H1 (cell line): Measurements from ENCODE around the gene AP2B1. TPM values are rescaled to one million over a fixed set of nuclear protein-coding genes. Genes with fewer than 3 reads are reported as not detected.

Experiments
- CTCF ChIA-PET: fragments of 300-600 bp; sonication (Branson Sonifier 250); formaldehyde crosslinking; loops from one replicate; lab custom pipeline; 2021; ENCODE audit not compliant: partially characterized antibody; lab: Charles Lee
- POLR2A ChIA-PET: fragments of 300-600 bp; sonication (Branson Sonifier 250); formaldehyde crosslinking; loops from one replicate; lab custom pipeline; 2021; ENCODE audit warnings: inconsistent platforms; ENCODE audit not compliant: partially characterized antibody; lab: Charles Lee
- DNase-seq, 2 experiments: peaks; one replicate each; pipeline versions ENCODE4 v3.0.0 to v3.0.0-alpha.2; 2010 to 2022; ENCODE audit warnings: low spot score in 2 of 2, low read depth in 1 of 2, mixed read lengths in 1 of 2
- FAIRE-seq: peaks from 2 replicates; lab custom pipeline; 2011; peaks lifted over from hg19 to GRCh38; lab: Jason Lieb, UNC
- H2AFZ ChIP-seq: 2 replicates; pipeline ENCODE4 v1.8.1; 2012; ENCODE audit warnings: low read length, inconsistent platforms
- H2AK5ac ChIP-seq: 2 replicates; pipeline ENCODE4 v1.6.1; 2013; ENCODE audit warnings: low read depth, low read length
- H2BK120ac ChIP-seq: replicated peaks from 2 replicates; pipeline ENCODE3; 2013; ENCODE audit warnings: low read depth, low read length, inconsistent platforms
- H2BK12ac ChIP-seq: 2 replicates; pipeline ENCODE4 v1.6.1; 2013; ENCODE audit warnings: low read depth, low read length
- H2BK15ac ChIP-seq: 2 replicates; pipeline ENCODE4 v1.6.1; 2013; ENCODE audit warnings: low read length
- H2BK20ac ChIP-seq: 2 replicates; pipeline ENCODE4 v1.6.1; 2013; ENCODE audit warnings: low read length
- H2BK5ac ChIP-seq: 2 replicates; pipeline ENCODE4 v1.6.1; 2013; ENCODE audit warnings: low read depth, low read length
- H3K14ac ChIP-seq: 2 replicates; pipeline ENCODE4 v1.6.1; 2013; ENCODE audit warnings: inconsistent platforms; ENCODE audit not compliant: insufficient read length
- H3K18ac ChIP-seq: 2 replicates; pipeline ENCODE4 v1.6.1; 2013; ENCODE audit warnings: low read length; ENCODE audit errors: extremely low read depth
- H3K23ac ChIP-seq: 2 replicates; pipeline ENCODE4 v1.6.1; 2013; ENCODE audit warnings: inconsistent platforms; ENCODE audit not compliant: insufficient read length
- H3K23me2 ChIP-seq: 2 replicates; pipeline ENCODE4 v1.6.1; 2013; ENCODE audit warnings: low read depth, low read length
- H3K27ac ChIP-seq: 2 replicates; pipeline ENCODE4 v1.6.1; 2011; ENCODE audit warnings: low read depth, low read length, inconsistent platforms
- H3K27me3 ChIP-seq, 4 experiments: replicated peaks in 1 of 4; 1 replicate in 1 of 4; 2 replicates in 3 of 4; pipeline versions ENCODE4 v1.6.1 to v1.8.1; 2011 to 2013; ENCODE audit warnings: low read length in 3 of 4, mild to moderate bottlenecking in 3 of 4, inconsistent platforms in 2 of 4, mixed read lengths in 2 of 4, moderate library complexity in 1 of 4; ENCODE audit not compliant: control insufficient read depth in 3 of 4, insufficient read depth in 3 of 4; ENCODE audit errors: extremely low read depth in 1 of 4
- H3K36me3 ChIP-seq, 4 experiments: 2 replicates each; pipeline versions ENCODE4 v1.6.1 to v1.8.1; 2011 to 2013; ENCODE audit warnings: mild to moderate bottlenecking in 4 of 4, low read length in 3 of 4, moderate library complexity in 2 of 4, control low read depth in 1 of 4, inconsistent platforms in 1 of 4; ENCODE audit not compliant: insufficient read depth in 4 of 4, control insufficient read depth in 2 of 4
- H3K4ac ChIP-seq: replicated peaks from 2 replicates; pipeline ENCODE3; 2013; ENCODE audit warnings: low read length, low read depth, mixed read lengths, inconsistent platforms; ENCODE audit not compliant: insufficient read length
- H3K4me1 ChIP-seq, 4 experiments: replicated peaks in 1 of 4; 1 replicate in 1 of 4; 2 replicates in 3 of 4; pipeline versions ENCODE4 v1.6.1 to v1.8.1; 2011 to 2013; ENCODE audit warnings: low read length in 3 of 4, inconsistent platforms in 2 of 4, mixed read lengths in 1 of 4; ENCODE audit not compliant: insufficient read depth in 4 of 4, control insufficient read depth in 3 of 4
- H3K4me2 ChIP-seq, 2 experiments: 2 replicates each; pipeline versions ENCODE4 v1.6.1 to v1.8.1; 2011 to 2013; ENCODE audit warnings: low read depth in 2 of 2, low read length in 2 of 2, control low read depth in 1 of 2, inconsistent platforms in 1 of 2, mild to moderate bottlenecking in 1 of 2; ENCODE audit not compliant: insufficient read depth in 1 of 2
- H3K4me3 ChIP-seq, 4 experiments: fragments of 200-600, 300-600 bp in 1 of 4; sonication (generic), shearing (Covaris generic), sonication (Bioruptor Twin) in 1 of 4; 2 replicates each; pipeline versions ENCODE4 v1.5.1 to v1.8.1; 2011 to 2016; ENCODE audit warnings: low read length in 4 of 4, low read depth in 3 of 4, control low read depth in 2 of 4, inconsistent platforms in 2 of 4, mild to moderate bottlenecking in 2 of 4, mixed read lengths in 1 of 4, moderate library complexity in 1 of 4; ENCODE audit not compliant: insufficient read depth in 2 of 4; ENCODE audit errors: extremely low read depth in 1 of 4
- H3K56ac ChIP-seq: replicated peaks from 2 replicates; pipeline ENCODE3; 2013; ENCODE audit warnings: low read depth, mild to moderate bottlenecking, mixed read lengths, low read length, inconsistent platforms; ENCODE audit not compliant: insufficient read length
- H3K79me1 ChIP-seq: 2 replicates; pipeline ENCODE4 v1.6.1; 2013; ENCODE audit warnings: low read depth, low read length, control low read depth
- H3K79me2 ChIP-seq, 2 experiments: 2 replicates each; pipeline versions ENCODE4 v1.6.1 to v1.8.1; 2012 to 2013; ENCODE audit warnings: low read length in 2 of 2, mild to moderate bottlenecking in 2 of 2, inconsistent platforms in 1 of 2; ENCODE audit not compliant: insufficient read depth in 2 of 2, control insufficient read depth in 1 of 2
- H3K9ac ChIP-seq, 4 experiments: replicated peaks in 1 of 4; 1 replicate in 1 of 4; 2 replicates in 3 of 4; pipeline versions ENCODE4 v1.6.1 to v1.8.1; 2011 to 2013; ENCODE audit warnings: low read depth in 3 of 4, low read length in 3 of 4, control low read depth in 2 of 4, mild to moderate bottlenecking in 2 of 4, moderate library complexity in 2 of 4, inconsistent platforms in 1 of 4; ENCODE audit errors: extremely low read depth in 1 of 4
- H3K9me3 ChIP-seq, 2 experiments: 2 replicates each; pipeline versions ENCODE4 v1.6.1 to v1.8.1; 2012 to 2013; ENCODE audit warnings: mild to moderate bottlenecking in 2 of 2, moderate library complexity in 2 of 2, control low read depth in 1 of 2, inconsistent platforms in 1 of 2, low read depth in 1 of 2, low read length in 1 of 2, mixed read lengths in 1 of 2; ENCODE audit not compliant: insufficient read depth in 2 of 2
- H4K20me1 ChIP-seq, 2 experiments: replicated peaks in 1 of 2; 2 replicates each; pipeline versions ENCODE3 to v1.8.1; 2011 to 2013; ENCODE audit warnings: inconsistent platforms in 2 of 2, low read length in 2 of 2, mild to moderate bottlenecking in 1 of 2; ENCODE audit not compliant: insufficient read depth in 2 of 2, control insufficient read depth in 1 of 2
- H4K5ac ChIP-seq: 2 replicates; pipeline ENCODE4 v1.6.1; 2013; ENCODE audit warnings: low read length, low read depth, mixed read lengths, inconsistent platforms; ENCODE audit not compliant: insufficient read length
- H4K8ac ChIP-seq: 2 replicates; pipeline ENCODE4 v1.8.0; 2013; ENCODE audit warnings: mild to moderate bottlenecking, moderate library complexity, low read length, inconsistent platforms; ENCODE audit not compliant: insufficient read depth; ENCODE audit errors: extremely low read depth
- H4K91ac ChIP-seq: replicated peaks from 2 replicates; pipeline ENCODE3; 2013; ENCODE audit warnings: low read length, mixed read lengths, inconsistent platforms; ENCODE audit not compliant: insufficient read length
- CTBP2 ChIP-seq: IDR thresholded peaks from 2 replicates; pipeline ENCODE4 v1.7.0; 2011; ENCODE audit warnings: borderline replicate concordance, mild to moderate bottlenecking, moderate library complexity, mixed read lengths, low read length; ENCODE audit not compliant: insufficient read depth, insufficient read length
- EGR1 ChIP-seq: IDR thresholded peaks from 2 replicates; pipeline ENCODE4 v1.6.1; 2011; ENCODE audit warnings: low read depth, low read length, borderline replicate concordance
- KDM4A ChIP-seq: IDR thresholded peaks from one replicate; pipeline ENCODE4 v1.7.1; 2012; ENCODE audit warnings: low read depth, mild to moderate bottlenecking, moderate library complexity, low read length, inconsistent platforms; ENCODE audit not compliant: severe bottlenecking
- PHF8 ChIP-seq: fragments of 200-600 bp; sonication (generic); conservative IDR thresholded peaks from 2 replicates; pipeline ENCODE4 v1.7.1; 2012; ENCODE audit warnings: low read depth, mild to moderate bottlenecking, inconsistent platforms, low read length, moderate library complexity
- RAD21 ChIP-seq, 2 experiments: IDR thresholded peaks in 1 of 2; conservative IDR thresholded peaks in 1 of 2; 2 replicates each; pipeline ENCODE4 v1.6.1; 2011; ENCODE audit warnings: low read depth in 2 of 2, low read length in 2 of 2, improper control_type of control experiment in 1 of 2, inconsistent platforms in 1 of 2, mild to moderate bottlenecking in 1 of 2, moderate library complexity in 1 of 2
- SP1 ChIP-seq: IDR thresholded peaks from 2 replicates; pipeline ENCODE4 v1.6.1; 2011; ENCODE audit warnings: low read depth, low read length
- SRF ChIP-seq: IDR thresholded peaks from 2 replicates; pipeline ENCODE4 v1.6.1; 2011; ENCODE audit warnings: mild to moderate bottlenecking, low read depth, low read length, moderate library complexity
- WGBS, 2 experiments: shearing (Covaris generic) in 1 of 2; methylation state at CpG; one replicate each; pipeline versions ENCODE4 v1.1.6 to v1.1.7; 2013 to 2015; ENCODE audit warnings: low lambda C conversion rate in 2 of 2, mixed read lengths in 2 of 2, inconsistent platforms in 1 of 2, low coverage in 1 of 2, missing lambda C conversion rate in 1 of 2; ENCODE audit not compliant: insufficient replicate concordance in 2 of 2, insufficient coverage in 1 of 2, insufficient read length in 1 of 2; ENCODE audit errors: extremely low coverage in 1 of 2, missing lambda C conversion rate in 1 of 2; 5-methylcytosine and 5-hydroxymethylcytosine counted together
- polyA plus RNA-seq, 7 experiments: library from polyadenylated mRNA; depleted of rRNA in 3 of 7; stranded (reverse) in 5 of 7; unstranded in 2 of 7; fragments of >200 nt in 5 of 7; fragments of 200-250 nt in 2 of 7; gene quantifications; 1 replicate in 5 of 7; 2 replicates in 1 of 7; 4 replicates in 1 of 7; pipeline versions ENCODE4 v1.2.1 to v1.2.3, GENCODE V29; 2011 to 2013; ENCODE audit warnings: missing spikeins in 2 of 7, mixed read lengths in 2 of 7
- total RNA-seq: library from RNA; stranded (reverse); fragmentation: NEBNext Ultra II Directional; extraction: Animal tissue kit (Norgen Biotek cat#: 25700); gene quantifications from 2 replicates; pipeline ENCODE4 v1.2.1, GENCODE V29; 2021

AP2B1 gene
- total and polyA plus RNA-seq, 2 of the 8 experiments (the other 6 are each of a cell fraction or from before 2014, with no cell fraction given), result 95.5 to 199 TPM

- H3K4me1 ChIP-seq, result peaks cover 0 to 2% (median under 1%) of the 10 kb centered on the region in 4 experiments; a peak in 1 of 7 replicates
- ChIA-PET POLR2A (interaction anchor here (1.2 to 2.7 kb wide), 7 partner anchors 9 to 166 kb away, joined by 3 to 14 read pairs (median 5); partner anchors contain the start of gene AP2B1), CTCF (interaction anchor here (0.6 to 1.4 kb wide), 4 partner anchors 26 to 264 kb away, joined by 3 to 6 read pairs (median 4); no protein-coding TSS in a partner anchor)
- H3K4me2 ChIP-seq, result peak overlapping the region; percentile 92 to 94
- H3K23me2 ChIP-seq, result peaks cover 8% of the 10 kb centered on the region
- H3K27ac ChIP-seq, result no peak overlapping the region
- no peak overlapping the region for H3K56ac ChIP-seq
- no peak overlapping the region for H3K23ac ChIP-seq
- peak overlapping the region in 2 of 4 experiments; percentile 28 to 52; a peak in 4 of 7 replicates for H3K9ac ChIP-seq
- no peak overlapping the region for H4K5ac ChIP-seq
- H3K9me3 ChIP-seq, result no peaks in the 10 kb centered on the region
- H3K36me3 ChIP-seq, result peaks cover 0 to 16% (median 1%) of the 10 kb centered on the region in 4 experiments; a peak in 2 of 8 replicates
- no peak overlapping the region for H2BK120ac ChIP-seq
- H3K18ac ChIP-seq, result no peak overlapping the region
- no peak overlapping the region for H3K14ac ChIP-seq
- DNase-seq, result no peak
- no peaks in the 10 kb centered on the region for H3K79me1 ChIP-seq
- no peak overlapping the region for H2BK5ac ChIP-seq
- H3K79me2 ChIP-seq, result no peaks in the 10 kb centered on the region
- peak overlapping the region; percentile 95 for H2AFZ ChIP-seq
- peak overlapping the region; percentile 81 to 85 (median 84) for H3K4me3 ChIP-seq
- no peak for FAIRE-seq
- H4K20me1 ChIP-seq, result no peaks in the 10 kb centered on the region
- H2BK15ac ChIP-seq, result peak overlapping the region; percentile 40; the same call in 1 of the 2 replicates
- TF ChIP-seq SRF, result no peak
- no peak for TF ChIP-seq KDM4A
- TF ChIP-seq SP1, result no peak
- no peak for TF ChIP-seq RAD21 (IDR thresholded peaks at IDR 0.05 in 1 of 2, conservative IDR thresholded peaks at IDR 0.05 in 1 of 2; ENCODE audit: low read depth in 2 of 2, low read length in 2 of 2)
- no peak for TF ChIP-seq CTBP2
- TF ChIP-seq EGR1, result no peak
- no peak for TF ChIP-seq PHF8
- no peaks in the 10 kb centered on the region for H3K27me3 ChIP-seq
- 26% methylated on average over 8 of the region's 8 CpGs; no CpG with 5 or more reads in 1 of the 2 experiments for WGBS, 2 experiments
- H2BK20ac ChIP-seq, result no peak overlapping the region
- no peak overlapping the region for H2AK5ac ChIP-seq
- no peak overlapping the region for H2BK12ac ChIP-seq
- no peak overlapping the region; the same call in 1 of the 2 replicates for H4K8ac ChIP-seq
- no peak overlapping the region for H4K91ac ChIP-seq
- no peak overlapping the region for H3K4ac ChIP-seq
Observed at GRCh38 chr17:35577830-35578196, 9.3 kb upstream of the AP2B1 start.
